Skeletal muscle satellite cell (primary cell): ENCODE measurements around the gene YTHDF2.
"Not testable (repeated sequence)": the region's sequence is repeated elsewhere in the genome, so short reads cannot be mapped to it uniquely, and the experiment has no call there.

Experiments
- H3K27me3 ChIP-seq: 2 replicates; pipeline ENCODE4 v1.7.0; 2013; ENCODE audit warnings: low read length; ENCODE audit not compliant: control insufficient read depth, insufficient read depth
- H3K36me3 ChIP-seq: 2 replicates; pipeline ENCODE4 v1.7.0; 2013; ENCODE audit warnings: mild to moderate bottlenecking, control low read depth, low read length; ENCODE audit not compliant: insufficient read depth
- H3K4me1 ChIP-seq: 2 replicates; pipeline ENCODE4 v1.7.0; 2013; ENCODE audit warnings: low read length; ENCODE audit not compliant: control insufficient read depth, insufficient read depth
- H3K4me2 ChIP-seq: 2 replicates; pipeline ENCODE4 v1.7.0; 2013; ENCODE audit warnings: mild to moderate bottlenecking, low read length
- H3K4me3 ChIP-seq: 2 replicates; pipeline ENCODE4 v1.7.0; 2013; ENCODE audit warnings: low read length
- H3K9ac ChIP-seq: 2 replicates; pipeline ENCODE4 v1.7.0; 2013; ENCODE audit warnings: mild to moderate bottlenecking, low read depth, low read length, moderate library complexity
- H3K9me3 ChIP-seq: replicated peaks from 2 replicates; pipeline ENCODE4 v1.7.0; 2013; ENCODE audit warnings: mild to moderate bottlenecking, control low read depth, low read length

Gene YTHDF2

DNA sequence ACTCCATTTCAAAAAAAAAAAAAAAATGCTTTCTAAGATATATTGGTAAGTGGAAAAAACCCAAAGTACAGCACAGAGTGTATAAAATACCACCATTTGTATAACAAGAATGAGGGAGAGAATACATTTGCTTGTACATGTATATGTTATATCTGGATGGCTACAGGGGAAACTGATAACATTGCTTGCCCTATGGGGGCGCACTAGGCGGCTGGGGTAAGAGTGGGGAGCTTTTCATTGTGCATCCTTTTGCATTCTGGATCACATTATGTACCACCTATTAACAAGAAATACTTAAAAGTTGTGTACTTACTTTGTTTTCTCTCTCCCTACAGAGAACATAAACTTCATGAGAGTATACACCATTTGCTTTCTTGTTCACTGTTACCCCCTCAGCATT, 46.6 kb downstream of the YTHDF2 start:
- Histone ChIP-seq H3K27me3 (peaks cover 2% of the 10 kb centered on the region), H3K36me3 (no peaks in the 10 kb centered on the region), H3K4me3 (no peak overlapping the region), H3K4me2 (no peak overlapping the region), H3K9me3 (no peaks in the 10 kb centered on the region), H3K4me1 (no peaks in the 10 kb centered on the region), H3K9ac (no peak overlapping the region)

DNA sequence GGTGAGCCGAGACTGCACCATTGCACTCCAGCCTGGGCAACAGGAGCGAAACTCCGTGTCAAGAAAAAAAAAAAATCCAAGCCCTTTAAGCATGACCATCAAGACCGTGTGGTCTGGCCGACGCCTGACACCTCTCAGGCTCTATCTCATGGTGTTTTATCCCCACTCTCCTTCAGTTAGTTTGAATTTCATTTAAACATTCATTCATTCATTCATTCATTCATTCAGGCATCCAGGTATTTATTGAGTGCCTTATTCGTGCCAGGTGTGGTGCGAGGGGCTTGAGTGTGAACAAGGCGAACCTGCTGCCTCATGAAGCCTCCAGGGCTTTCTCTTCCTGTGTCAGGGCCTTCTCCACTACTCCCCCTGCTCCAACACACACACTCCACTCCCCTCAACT, 52.7 kb downstream of the YTHDF2 start:
- H3K4me2 ChIP-seq, result no peak overlapping the region
- no peaks in the 10 kb centered on the region for H3K36me3 ChIP-seq
- H3K4me3 ChIP-seq, result no peak overlapping the region
- H3K9ac ChIP-seq, result no peak overlapping the region
- peaks cover 41% of the 10 kb centered on the region for H3K27me3 ChIP-seq
- H3K9me3 ChIP-seq, result no peaks in the 10 kb centered on the region
- H3K4me1 ChIP-seq, result no peaks in the 10 kb centered on the region

GRCh38 chr1:28789816-28790215, 53.1 kb downstream of the YTHDF2 start:
- Histone ChIP-seq H3K4me3 (no peak overlapping the region), H3K9me3 (no peaks in the 10 kb centered on the region), H3K4me2 (no peak overlapping the region), H3K4me1 (no peaks in the 10 kb centered on the region), H3K27me3 (peaks cover 42% of the 10 kb centered on the region), H3K9ac (no peak overlapping the region), H3K36me3 (no peaks in the 10 kb centered on the region)

DNA sequence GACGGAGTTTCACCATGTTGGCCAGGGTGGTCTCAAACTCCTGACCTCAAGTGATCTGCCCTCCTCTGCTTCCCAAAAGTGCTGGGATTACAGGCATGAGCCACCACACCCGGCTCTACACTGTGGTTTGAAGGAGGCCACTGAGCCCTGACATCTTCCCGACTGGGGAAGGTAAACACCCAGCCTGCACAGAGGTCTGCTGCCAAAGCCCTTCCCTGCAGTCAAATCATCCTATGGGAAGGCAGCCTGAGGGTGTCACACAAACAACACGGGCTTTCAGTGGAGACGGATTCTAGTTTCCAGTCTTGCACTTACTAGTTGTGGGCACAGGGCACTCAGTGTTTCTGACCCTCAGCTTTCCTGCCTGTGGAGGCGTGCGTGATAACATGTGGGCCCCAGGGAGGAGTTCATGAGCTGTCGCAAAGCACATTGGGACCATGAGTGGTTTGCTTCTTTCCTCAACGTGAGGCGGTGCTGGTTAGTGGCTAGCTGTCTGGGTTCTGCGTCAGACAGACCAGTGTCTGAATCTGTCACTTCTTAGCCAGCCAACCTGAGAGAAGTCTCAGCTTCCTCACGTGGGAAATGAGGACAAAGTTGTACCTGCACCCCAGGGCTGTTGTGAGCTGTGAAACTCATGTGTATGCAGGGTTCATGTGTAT, 53.8 kb downstream of the YTHDF2 start:
- no peaks in the 10 kb centered on the region for H3K9me3 ChIP-seq
- H3K36me3 ChIP-seq, result no peaks in the 10 kb centered on the region
- H3K9ac ChIP-seq, result no peak overlapping the region
- no peak overlapping the region for H3K4me3 ChIP-seq
- peaks cover 42% of the 10 kb centered on the region for H3K27me3 ChIP-seq
- no peaks in the 10 kb centered on the region for H3K4me1 ChIP-seq
- no peak overlapping the region for H3K4me2 ChIP-seq

- peaks cover 52% of the 10 kb centered on the region for H3K27me3 ChIP-seq
- not testable (repeated sequence) for H3K36me3 ChIP-seq, H3K4me3 ChIP-seq, H3K4me2 ChIP-seq, H3K9me3 ChIP-seq, H3K4me1 ChIP-seq, H3K9ac ChIP-seq
These were observed 55.2 kb downstream of the YTHDF2 start for GRCh38 chr1:28791929-28792328.

- Histone ChIP-seq H3K27me3 (peaks cover 58% of the 10 kb centered on the region), H3K9ac (no peak overlapping the region), H3K9me3 (no peaks in the 10 kb centered on the region), H3K36me3 (no peaks in the 10 kb centered on the region), H3K4me2 (no peak overlapping the region), H3K4me1 (no peaks in the 10 kb centered on the region), H3K4me3 (no peak overlapping the region)
These were observed 55.9 kb downstream of the YTHDF2 start for GRCh38 chr1:28792644-28793121.

DNA sequence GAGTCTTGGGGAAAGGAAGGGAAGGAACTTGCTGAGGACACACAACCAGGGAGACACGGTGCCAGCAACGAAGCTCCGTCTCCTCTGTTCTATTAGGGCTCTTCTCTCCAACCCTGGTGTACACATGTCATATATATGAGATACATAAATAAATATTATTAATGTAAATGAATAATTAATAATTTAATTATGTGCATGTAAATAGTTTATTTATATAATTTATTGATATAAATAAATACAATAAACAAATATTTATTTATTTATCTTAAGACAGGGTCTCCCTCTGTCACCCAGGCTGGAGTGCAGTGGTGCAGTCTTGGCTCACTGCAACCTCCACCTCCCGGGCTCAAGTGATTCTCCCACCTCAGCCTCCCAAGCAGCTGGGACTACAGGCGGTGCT, 57.8 kb downstream of the YTHDF2 start:
- H3K9me3 ChIP-seq, H3K4me3 ChIP-seq, H3K4me1 ChIP-seq, H3K36me3 ChIP-seq, H3K9ac ChIP-seq, H3K4me2 ChIP-seq: not testable (repeated sequence)
- peaks cover 49% of the 10 kb centered on the region for H3K27me3 ChIP-seq

DNA sequence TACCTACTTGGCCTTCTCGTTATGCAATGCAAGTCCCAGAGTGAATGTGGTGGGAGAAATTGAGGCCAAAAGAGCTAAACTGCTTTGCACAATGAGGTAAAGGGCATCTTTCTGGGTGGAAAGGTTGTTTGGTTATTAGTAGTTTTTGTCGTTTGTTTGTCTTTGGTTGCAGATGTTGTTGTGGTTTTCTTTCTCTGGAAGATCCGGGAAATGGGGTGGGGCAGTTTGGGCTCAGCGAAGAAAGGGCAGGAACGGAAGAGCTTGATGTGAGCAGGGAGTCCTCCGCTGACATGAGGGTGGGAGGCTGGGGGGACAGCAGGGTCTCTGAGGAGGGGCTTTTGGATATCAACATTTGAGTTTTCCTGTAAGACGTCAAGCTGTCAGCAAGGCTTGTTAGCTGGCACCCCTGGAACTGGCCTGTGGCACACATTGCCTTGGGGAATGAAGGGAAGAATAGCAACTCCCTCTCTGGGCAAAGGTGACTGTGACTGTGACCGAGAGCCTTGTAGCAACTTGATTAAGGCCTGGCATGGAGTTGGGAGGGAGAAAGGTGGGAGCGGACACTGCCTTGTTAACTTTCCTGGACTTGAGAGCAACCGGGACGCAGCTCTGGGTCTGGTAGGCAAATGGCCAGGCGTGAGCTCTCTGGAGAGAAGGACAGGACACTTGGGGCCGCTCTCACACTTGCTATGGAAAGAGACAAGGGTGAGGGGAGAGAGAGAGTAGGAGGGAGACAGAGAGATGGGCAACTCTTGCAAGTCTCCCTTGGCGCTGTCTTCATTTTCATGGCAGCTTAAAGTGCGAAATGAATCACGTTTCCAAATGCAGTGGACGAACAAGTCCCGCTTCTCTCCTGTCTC, 59.8 kb downstream of the YTHDF2 start:
- Histone ChIP-seq H3K27me3 (peaks cover 47% of the 10 kb centered on the region), H3K9ac (no peak overlapping the region), H3K4me3 (no peak overlapping the region)

GRCh38 chr1:28800324-28800723, 63.6 kb downstream of the YTHDF2 start:
- no peaks in the 10 kb centered on the region for H3K36me3 ChIP-seq
- H3K27me3 ChIP-seq, result peaks cover 48% of the 10 kb centered on the region
- no peaks in the 10 kb centered on the region for H3K4me1 ChIP-seq
- no peaks in the 10 kb centered on the region for H3K9me3 ChIP-seq
- no peak overlapping the region for H3K4me3 ChIP-seq
- no peak overlapping the region for H3K9ac ChIP-seq
- no peak overlapping the region for H3K4me2 ChIP-seq

More for the DNA sequence above, 59.8 kb downstream of the YTHDF2 start:
- Histone ChIP-seq H3K4me1 (no peaks in the 10 kb centered on the region), H3K9me3 (no peaks in the 10 kb centered on the region), H3K36me3 (no peaks in the 10 kb centered on the region), H3K4me2 (no peak overlapping the region)

- Histone ChIP-seq H3K27me3 (peaks cover 51% of the 10 kb centered on the region), H3K4me1 (no peaks in the 10 kb centered on the region), H3K36me3 (no peaks in the 10 kb centered on the region), H3K4me3 (no peak overlapping the region), H3K4me2 (no peak overlapping the region), H3K9me3 (no peaks in the 10 kb centered on the region), H3K9ac (no peak overlapping the region)
These were observed 64.7 kb downstream of the YTHDF2 start for GRCh38 chr1:28801461-28801860.

DNA sequence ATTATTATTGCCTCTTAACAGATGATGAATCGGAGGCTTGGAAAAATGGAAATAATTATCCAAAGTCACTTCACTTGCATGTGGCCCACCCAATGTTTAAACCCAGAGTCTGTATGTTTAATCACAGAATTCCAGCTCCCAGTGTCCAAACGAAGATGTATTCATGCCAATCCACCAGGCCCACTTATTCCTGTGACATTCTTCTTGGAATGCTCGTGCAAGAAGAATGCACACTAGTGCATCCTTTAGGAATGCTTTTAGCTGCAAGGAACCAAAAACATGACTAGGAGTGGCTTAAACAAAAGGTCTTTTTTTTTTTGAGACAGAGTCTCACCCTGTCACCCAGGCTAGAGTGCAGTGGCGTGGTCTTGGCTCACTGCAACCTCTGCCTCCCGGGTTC, 66.3 kb downstream of the YTHDF2 start:
- H3K4me3 ChIP-seq, result no peak overlapping the region
- no peak overlapping the region for H3K9ac ChIP-seq
- no peaks in the 10 kb centered on the region for H3K4me1 ChIP-seq
- H3K27me3 ChIP-seq, result peaks cover 44% of the 10 kb centered on the region
- no peaks in the 10 kb centered on the region for H3K36me3 ChIP-seq
- H3K4me2 ChIP-seq, result no peak overlapping the region
- H3K9me3 ChIP-seq, result no peaks in the 10 kb centered on the region

GRCh38 chr1:28803662-28804061, 66.9 kb downstream of the YTHDF2 start:
- H3K4me2 ChIP-seq, result no peak overlapping the region
- no peaks in the 10 kb centered on the region for H3K36me3 ChIP-seq
- peaks cover 44% of the 10 kb centered on the region for H3K27me3 ChIP-seq
- H3K9ac ChIP-seq, result no peak overlapping the region
- no peaks in the 10 kb centered on the region for H3K9me3 ChIP-seq
- H3K4me1 ChIP-seq, result no peaks in the 10 kb centered on the region
- no peak overlapping the region for H3K4me3 ChIP-seq
